Measurements from ENCODE around the gene DNAJB11.

The DNAJB11 gene

DNA sequence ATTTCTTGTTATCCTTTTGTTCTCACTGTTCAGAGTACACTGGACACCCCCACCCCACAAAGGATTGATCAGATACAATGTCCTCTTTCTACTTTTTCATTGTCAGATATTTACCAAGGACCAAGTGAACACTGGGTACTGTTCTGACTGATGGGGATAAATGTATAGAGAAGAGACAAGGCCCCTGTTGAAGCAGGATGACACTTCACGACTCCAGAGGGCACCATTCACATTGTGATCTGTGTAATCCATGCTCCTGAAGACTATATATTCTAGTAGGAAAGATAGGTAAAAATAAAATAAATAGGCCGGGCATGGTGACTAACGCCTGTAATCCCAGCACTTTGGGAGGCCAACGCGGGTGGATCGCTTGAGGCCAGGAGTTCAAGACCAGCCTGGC, 19.1 kb upstream of the DNAJB11 start:
- H3K4me3 ChIP-seq (replicated peaks; ENCODE audit: insufficient read depth, low read length), result no peak overlapping the region
- TF ChIP-seq GABPA (IDR thresholded peaks at IDR 0.05; ENCODE audit: low read depth) (no peak), SPI1 (IDR thresholded peaks at IDR 0.05; ENCODE audit: borderline replicate concordance, low read depth) (no peak), POLR2AphosphoS5 (IDR thresholded peaks at IDR 0.05; ENCODE audit: low read depth) (no peak)
- TF ChIP-seq, protein P1, sequence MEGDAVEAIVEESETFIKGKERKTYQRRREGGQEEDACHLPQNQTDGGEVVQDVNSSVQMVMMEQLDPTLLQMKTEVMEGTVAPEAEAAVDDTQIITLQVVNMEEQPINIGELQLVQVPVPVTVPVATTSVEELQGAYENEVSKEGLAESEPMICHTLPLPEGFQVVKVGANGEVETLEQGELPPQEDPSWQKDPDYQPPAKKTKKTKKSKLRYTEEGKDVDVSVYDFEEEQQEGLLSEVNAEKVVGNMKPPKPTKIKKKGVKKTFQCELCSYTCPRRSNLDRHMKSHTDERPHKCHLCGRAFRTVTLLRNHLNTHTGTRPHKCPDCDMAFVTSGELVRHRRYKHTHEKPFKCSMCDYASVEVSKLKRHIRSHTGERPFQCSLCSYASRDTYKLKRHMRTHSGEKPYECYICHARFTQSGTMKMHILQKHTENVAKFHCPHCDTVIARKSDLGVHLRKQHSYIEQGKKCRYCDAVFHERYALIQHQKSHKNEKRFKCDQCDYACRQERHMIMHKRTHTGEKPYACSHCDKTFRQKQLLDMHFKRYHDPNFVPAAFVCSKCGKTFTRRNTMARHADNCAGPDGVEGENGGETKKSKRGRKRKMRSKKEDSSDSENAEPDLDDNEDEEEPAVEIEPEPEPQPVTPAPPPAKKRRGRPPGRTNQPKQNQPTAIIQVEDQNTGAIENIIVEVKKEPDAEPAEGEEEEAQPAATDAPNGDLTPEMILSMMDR (IDR thresholded peaks at IDR 0.05; ENCODE audit: insufficient read depth, low read length), result no peak
- TF ChIP-seq, protein P2, sequence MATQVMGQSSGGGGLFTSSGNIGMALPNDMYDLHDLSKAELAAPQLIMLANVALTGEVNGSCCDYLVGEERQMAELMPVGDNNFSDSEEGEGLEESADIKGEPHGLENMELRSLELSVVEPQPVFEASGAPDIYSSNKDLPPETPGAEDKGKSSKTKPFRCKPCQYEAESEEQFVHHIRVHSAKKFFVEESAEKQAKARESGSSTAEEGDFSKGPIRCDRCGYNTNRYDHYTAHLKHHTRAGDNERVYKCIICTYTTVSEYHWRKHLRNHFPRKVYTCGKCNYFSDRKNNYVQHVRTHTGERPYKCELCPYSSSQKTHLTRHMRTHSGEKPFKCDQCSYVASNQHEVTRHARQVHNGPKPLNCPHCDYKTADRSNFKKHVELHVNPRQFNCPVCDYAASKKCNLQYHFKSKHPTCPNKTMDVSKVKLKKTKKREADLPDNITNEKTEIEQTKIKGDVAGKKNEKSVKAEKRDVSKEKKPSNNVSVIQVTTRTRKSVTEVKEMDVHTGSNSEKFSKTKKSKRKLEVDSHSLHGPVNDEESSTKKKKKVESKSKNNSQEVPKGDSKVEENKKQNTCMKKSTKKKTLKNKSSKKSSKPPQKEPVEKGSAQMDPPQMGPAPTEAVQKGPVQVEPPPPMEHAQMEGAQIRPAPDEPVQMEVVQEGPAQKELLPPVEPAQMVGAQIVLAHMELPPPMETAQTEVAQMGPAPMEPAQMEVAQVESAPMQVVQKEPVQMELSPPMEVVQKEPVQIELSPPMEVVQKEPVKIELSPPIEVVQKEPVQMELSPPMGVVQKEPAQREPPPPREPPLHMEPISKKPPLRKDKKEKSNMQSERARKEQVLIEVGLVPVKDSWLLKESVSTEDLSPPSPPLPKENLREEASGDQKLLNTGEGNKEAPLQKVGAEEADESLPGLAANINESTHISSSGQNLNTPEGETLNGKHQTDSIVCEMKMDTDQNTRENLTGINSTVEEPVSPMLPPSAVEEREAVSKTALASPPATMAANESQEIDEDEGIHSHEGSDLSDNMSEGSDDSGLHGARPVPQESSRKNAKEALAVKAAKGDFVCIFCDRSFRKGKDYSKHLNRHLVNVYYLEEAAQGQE (IDR thresholded peaks at IDR 0.05; ENCODE audit: insufficient replicate concordance, low read depth), result no peak
- DNase-seq (ENCODE audit: low read depth in 1 of 2, low spot score in 1 of 2), result no peak
- H3K27me3 ChIP-seq (ENCODE audit: insufficient read depth, poor library complexity, severe bottlenecking), result no peaks in the 10 kb centered on the region
- no peak overlapping the region for H3K27ac ChIP-seq (replicated peaks)

GRCh38 chr3:186552408-186553031, 18.0 kb upstream of the DNAJB11 start:
- H3K27me3 ChIP-seq (ENCODE audit: insufficient read depth, poor library complexity, severe bottlenecking), result no peaks in the 10 kb centered on the region
- H3K27ac ChIP-seq (replicated peaks), result no peak overlapping the region
- no peak for DNase-seq (ENCODE audit: low read depth in 1 of 2, low spot score in 1 of 2)
- TF ChIP-seq POLR2AphosphoS5 (IDR thresholded peaks at IDR 0.05; ENCODE audit: low read depth) (no peak), SPI1 (IDR thresholded peaks at IDR 0.05; ENCODE audit: borderline replicate concordance, low read depth) (no peak), GABPA (IDR thresholded peaks at IDR 0.05; ENCODE audit: low read depth) (no peak)
- TF ChIP-seq, protein P1 (IDR thresholded peaks at IDR 0.05; ENCODE audit: insufficient read depth, low read length), result no peak
- TF ChIP-seq, protein P2 (IDR thresholded peaks at IDR 0.05; ENCODE audit: insufficient replicate concordance, low read depth), result no peak
- no peak overlapping the region for H3K4me3 ChIP-seq (replicated peaks; ENCODE audit: insufficient read depth, low read length)

GRCh38 chr3:186564586-186564985, 5.9 kb upstream of the DNAJB11 start:
- Histone ChIP-seq H3K27me3 (ENCODE audit: insufficient read depth, poor library complexity, severe bottlenecking) (no peaks in the 10 kb centered on the region), H3K4me3 (replicated peaks; ENCODE audit: insufficient read depth, low read length) (no peak overlapping the region), H3K27ac (replicated peaks) (no peak overlapping the region)
- no peak for DNase-seq (ENCODE audit: low read depth in 1 of 2, low spot score in 1 of 2)
- no peak for TF ChIP-seq SPI1 (IDR thresholded peaks at IDR 0.05; ENCODE audit: borderline replicate concordance, low read depth)
- TF ChIP-seq, protein P1 (IDR thresholded peaks at IDR 0.05; ENCODE audit: insufficient read depth, low read length), result no peak
- no peak for TF ChIP-seq GABPA (IDR thresholded peaks at IDR 0.05; ENCODE audit: low read depth)
- no peak for TF ChIP-seq POLR2AphosphoS5 (IDR thresholded peaks at IDR 0.05; ENCODE audit: low read depth)
- TF ChIP-seq, protein P2 (IDR thresholded peaks at IDR 0.05; ENCODE audit: insufficient replicate concordance, low read depth), result no peak

Measured in HL-60 (cell line).